ENCODE results near the gene TTC34.

The TTC34 gene

DNA sequence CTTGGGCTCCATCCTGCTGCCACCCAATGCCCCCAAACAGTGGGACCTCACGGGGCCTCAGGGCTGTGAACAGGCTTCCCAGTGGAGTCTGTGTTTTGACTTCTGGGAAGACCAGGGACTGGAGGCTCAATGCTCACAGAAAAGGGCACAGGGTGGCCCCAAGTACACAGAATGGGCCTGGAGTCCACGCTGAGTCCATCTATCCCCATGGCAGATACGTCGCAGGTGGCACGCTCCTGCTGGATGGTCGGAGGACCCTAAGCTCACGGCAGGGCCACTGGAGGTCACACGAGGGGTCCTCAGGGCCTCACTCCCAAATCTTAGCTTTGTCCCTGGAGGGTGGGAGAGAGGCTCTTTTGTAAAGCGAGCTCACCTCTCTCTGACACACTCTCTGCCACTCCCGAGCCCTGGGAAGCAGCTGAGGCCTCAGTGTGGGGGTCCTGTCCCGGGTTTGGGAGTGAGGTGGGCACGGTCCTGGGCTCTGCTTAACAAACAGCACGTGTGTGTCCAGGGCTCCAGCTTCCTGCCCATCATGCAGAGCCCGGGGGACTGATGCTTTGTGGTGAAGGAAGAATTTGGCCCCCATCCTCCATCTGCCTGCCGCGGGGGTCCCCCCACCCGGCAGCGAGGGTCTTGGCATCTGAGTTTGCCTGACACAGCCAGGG, 27.2 kb upstream of the TTC34 start:
- DNase-seq = no peak

DNA sequence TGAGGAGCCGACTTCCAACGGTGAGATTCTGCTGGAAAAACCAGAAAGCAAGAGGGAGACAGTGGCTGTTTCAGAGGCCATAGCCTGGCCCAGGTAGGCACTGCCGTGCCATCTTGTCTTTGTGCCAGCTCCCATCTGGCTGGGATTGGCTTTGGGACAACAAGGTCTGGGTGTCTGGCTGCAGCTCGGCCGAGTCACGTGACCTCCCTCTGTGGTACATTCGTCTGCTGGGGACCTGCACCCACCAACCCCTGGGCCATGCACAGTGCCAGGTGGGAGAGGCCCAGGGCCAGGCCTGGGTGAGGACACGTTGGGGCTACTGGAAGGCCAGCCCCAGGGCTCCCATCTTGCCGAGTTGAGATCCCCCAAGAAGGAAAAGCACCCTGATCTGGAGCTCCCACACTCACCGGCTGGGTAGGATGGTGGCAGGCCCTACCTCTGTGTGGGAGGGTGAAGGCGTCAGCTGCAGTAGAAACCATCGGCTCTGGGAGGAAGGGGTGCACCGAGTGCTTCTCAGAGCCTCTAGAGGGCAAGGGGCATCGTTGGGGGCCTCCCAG, 25.3 kb upstream of the TTC34 start:
- no peak for DNase-seq

DNA sequence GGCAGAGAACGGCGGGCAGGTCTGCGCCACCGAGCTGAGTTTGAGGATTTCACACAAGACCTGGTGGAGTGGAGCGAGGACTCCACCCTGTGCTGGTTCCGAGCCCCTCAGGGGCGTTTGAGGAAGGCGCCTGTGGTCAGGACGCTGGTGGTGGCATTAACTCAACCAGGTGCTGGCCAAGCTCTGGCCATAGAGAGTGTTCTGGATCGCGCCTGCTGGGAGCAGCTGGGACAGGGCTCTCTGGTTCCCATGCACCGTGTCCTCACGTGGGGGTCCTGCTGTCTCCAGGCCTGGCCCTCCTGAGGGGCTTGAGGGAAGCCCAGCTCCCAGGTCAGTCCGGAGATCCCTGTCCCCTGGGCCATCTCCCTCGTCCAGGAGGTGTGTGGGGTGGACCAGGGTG, 24.8 kb upstream of the TTC34 start:
- DNase-seq = no peak

DNA sequence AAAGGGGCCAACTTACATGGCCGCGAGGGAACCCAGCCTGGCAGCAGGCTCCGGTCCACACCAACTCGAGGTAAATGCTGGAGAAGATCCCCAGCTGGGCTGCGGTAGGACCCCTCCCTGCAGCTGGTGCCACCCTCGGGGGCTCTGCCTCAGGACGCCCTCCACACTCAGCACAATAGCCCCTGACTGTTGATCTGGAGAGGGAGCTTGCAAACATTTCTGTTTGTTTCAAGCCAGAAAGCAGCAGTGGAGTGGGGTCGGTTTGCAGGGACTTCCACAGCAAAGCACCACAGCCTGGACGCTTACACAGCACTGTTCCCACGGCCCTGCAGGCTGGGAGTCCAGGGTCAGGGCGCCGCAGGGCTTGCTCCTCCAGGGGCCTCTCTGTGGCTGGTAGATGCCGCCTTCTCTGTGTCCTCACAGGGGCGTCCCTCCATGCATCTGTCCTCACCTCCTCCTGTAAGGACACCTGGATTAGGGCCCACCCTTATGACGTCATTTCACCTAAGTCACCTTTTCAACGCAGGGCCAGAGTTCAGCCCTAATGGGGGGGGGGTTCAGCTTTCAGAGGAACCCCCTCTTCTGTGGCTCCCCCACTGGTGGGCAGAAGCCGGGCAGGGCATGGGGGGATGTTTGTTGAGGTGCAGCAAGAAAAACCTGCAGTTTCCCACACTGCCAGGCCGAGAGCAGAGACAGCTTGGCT, 24.1 kb upstream of the TTC34 start:
- DNase-seq = no peak

DNA sequence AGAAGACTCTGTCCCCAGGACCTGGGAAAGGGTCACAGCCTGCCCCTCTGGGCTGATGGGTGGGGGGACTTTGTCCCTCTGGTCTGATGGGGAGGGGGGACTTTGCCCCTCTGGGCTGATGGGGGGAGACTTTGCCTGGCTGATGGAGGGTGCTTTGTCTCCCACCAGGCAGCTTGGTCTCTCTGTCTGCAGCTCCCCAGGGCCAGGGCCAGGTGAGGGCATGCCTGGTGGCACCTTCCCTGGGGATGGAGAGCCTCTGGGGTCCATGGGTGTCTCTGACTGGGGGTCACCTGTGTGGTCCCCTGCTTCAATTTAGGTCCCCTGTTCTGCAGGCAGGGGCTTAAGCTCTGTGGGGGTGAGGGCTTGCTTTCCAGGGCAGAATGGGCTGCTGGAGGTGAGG, 23.5 kb upstream of the TTC34 start:
- DNase-seq = no peak

DNA sequence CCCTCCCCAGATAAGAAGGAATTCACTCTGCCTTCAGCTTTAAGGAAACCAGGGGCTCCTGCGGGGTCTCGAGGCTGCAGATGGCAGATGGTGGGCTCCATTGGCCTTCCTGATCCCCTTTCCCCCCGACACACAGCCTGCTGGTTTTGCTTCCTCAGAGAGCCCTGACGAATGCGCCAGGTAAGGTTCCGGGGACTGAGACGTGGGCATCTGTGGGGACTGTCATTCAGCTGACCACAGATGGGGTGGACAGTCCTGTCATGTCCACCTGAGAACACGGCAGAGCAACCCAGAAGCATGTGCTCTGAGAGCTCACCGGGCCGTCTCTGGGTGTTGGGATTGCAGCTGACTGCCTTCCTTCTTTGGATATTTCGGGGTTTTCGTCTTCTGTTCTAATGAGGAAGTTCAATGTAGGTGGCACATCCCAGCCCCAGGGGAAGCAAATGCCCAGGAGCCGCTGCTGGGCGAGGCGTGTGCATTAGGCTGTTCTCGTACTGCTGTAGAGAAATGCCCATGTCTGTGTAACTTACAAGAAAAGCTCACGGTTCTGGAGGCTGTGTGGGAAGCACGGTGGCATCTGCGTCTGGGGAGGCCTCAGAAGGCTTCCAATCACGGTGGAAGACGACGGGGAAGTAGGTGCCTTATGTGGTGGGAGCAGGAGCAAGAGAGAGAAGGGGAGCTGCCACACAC, 22.6 kb upstream of the TTC34 start:
- no peak for DNase-seq

DNA sequence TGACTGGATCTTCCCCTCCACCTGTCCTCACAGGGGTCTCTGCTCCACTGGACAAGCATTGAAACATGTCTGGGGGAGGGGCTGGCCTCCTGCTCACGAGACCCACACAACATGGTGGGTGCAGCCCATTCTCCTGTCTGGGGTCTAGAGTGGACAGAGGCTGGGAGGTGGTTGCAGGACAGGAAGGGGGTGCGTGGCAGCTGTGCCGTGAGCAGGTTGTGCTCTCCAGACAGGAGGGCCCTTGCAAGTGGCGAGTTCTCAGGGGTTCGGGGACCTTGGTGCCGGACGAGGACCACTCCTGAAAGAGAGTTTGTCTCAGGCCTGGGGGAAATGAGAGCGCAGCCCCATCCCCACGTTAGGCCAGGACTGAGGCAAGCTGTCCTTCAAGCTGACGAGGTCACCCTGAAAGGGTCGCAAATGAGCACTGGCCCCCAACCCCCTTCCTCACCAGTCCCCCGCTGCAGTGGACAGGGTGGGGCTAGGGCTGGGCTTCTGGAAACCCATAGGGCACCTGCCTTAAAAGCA, 21.2 kb upstream of the TTC34 start:
- no peak for DNase-seq

DNA sequence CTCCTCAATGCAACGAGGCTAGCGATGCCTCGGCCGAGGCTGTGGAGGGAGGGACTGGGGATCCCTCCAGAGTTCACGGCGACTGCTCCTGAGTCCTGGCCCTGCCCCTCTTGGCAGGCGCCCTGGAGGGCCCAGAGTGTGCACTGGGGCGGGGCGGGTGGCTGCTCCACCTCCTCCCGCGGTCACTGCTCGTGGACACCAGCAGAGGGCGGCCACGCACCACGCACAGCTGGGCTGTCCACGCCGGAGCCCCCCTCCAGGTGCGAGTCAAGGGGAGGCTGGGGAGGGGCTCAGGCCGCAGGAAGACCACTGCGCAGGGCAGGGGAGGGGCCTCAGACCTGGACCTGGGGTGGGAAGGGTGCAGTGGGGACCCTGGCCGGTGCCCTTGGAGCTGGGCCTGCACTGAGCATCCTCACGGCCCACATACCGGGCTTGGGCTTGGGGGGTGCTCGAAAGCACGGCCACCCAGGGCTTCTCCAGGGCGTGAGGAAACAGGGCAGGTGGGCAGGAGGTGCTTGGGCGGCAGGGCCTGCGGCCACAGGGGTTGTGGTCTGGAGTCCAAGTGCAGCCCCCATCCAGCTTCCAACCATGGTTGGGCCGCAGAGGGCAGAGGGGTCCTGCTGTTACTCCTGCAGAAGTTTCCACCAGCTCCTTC, 20.6 kb upstream of the TTC34 start:
- DNase-seq = peak; percentile 50

DNA sequence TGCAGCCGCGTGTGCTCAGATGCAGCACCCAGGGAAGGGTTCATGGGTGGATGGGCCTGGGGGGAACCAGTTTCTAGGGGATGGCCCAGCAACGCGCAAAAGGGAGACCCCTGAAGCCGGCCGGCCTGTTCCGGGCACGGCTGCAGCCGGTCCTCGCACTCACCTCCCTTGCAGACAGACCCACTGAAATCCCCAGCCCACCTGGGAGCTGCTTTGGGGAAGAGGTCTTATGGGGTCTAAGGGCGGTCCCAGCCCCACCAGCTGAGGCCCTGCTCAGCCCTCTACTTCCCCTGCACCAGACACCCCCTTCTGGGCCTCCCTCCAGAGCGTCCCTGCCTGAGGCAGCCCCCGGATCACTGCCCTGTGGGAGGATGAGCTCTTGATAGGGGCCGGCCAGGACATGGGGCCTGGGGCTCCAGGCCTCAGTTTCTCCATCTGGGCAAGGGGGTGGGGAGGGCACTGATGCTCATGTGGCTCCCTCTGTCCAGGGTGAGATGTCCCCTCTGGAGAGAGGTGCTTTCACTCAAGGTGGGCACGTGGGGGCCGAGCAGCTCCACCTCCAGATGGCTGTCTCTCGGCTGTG, 20.0 kb upstream of the TTC34 start:
- DNase-seq = peak; percentile 31

DNA sequence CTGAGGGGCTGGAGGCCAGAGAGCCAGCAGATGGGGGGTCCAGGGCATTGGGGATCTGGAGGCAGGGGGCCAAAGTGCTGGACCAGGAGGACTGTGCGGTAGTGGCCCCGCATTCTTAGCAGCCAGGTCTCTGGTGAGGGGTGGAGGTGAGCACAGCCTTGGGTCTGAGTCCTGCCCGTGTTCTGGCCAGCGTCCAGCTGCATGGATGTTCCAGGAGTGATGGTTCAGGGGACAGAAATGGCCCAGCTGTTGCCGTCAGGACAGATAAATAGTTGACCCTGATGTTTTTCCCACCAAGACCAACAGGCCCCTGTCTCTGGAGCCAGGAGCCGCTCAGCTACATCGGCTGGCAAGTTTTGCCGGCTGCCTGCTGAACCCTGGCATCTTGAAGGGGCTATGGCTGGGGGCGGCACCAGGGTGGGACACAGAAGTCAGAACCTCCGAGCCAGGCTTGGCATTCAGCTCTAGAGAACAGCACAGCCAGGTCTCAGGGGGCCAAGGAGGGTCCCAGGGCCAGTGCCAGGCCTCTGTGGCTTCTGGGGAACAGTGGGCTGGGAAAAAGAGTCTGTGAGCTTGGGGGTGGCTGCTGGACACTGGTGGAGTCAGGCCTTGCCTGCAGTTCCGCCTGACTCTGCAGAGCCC, 19.4 kb upstream of the TTC34 start:
- no peak for DNase-seq

DNA sequence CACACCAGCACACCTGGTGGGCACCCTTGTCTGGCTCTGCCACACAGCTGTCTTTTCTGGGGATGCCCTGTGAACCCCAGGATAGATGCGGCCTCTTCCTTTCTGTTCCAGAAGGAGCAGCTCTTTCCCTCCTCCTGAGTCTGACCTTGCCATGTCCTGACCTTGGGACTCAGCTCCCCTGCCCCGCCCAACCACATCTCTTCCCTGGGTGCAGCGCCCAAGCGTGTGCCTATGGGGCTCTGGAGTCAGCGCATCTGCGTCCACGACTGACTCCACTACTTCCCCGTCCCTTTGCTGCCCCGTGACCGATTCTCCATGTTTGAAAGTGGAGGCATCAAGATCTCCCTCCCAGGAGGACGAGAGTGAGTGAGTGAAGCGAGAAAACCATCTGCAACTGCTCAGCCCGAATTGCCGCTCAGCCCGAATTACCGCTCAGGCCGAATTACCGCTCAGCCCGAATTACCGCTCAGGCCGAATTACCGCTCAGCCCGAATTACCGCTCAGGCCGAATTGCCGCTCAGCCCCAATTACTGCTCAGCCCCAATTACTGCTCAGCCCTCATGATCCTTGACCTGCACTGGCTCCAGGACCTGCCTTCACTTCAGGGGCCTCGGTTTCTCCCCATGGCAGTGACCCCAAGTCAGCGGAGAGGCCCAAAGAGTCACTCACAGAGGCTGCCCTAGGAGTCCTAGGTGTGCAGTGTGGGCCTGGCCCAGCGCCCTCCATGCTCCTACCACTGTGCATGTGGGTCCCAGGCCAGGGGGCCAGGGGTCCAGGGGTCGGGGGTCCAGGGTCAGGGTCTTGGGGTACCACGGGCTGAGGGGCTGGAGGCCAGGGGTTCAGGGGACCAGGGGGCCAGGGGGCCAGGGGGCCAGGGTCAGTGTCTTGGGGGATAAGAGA, 18.6 kb upstream of the TTC34 start:
- DNase-seq = no peak

DNA sequence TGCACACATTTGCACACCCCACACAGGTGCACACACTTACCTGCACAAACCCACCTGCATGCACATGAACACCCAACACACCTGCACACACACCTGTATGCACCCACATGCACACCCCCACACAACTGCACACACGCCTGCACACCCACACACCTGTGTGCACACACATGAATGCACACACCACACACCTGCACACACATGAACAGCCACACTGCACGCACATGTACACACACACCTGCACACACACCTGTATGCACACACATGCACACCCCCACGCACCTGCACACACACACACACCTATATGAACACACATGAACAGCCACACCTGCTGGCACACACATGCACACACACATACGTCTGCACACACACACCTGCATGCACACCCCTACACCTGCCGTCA, 17.9 kb upstream of the TTC34 start:
- DNase-seq = no peak

DNA sequence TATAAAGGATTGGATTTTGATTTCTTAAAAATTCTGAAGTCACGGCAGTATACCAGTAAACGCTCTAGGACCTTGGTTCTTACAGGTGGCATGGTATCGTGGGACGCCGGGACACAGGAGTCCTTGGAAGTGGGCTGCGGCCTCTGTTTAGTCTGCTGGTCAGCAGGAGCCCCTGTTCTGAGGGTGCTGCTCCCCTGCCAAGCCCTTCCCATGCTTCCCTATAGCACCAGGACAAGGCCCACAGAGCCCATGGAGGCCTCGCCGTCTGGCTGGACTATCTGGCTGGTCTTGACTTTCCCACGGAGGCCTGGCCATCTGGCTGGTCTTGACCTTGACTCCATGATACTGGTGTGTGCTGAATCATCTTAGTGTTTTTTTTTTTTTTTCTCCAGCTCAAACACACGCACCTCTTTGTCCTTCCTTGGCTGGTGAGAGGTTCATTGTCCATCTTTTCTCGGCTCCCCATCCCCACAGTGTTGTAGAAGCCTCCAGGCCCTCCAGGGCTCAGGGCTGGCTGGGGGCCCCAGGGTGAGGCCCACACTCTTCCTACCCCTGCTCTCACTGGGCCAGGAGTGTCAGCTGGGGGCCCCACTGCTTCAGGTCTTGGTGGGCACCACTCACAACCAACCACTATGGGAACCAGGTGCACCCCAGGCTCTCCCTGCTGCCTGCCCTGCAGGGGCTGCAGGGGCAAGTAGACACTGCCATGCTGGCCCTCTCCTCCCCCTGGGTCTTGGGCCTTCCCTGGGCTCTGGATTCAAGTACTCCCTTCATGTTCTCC, 16.5 kb upstream of the TTC34 start:
- no peak for DNase-seq

DNA sequence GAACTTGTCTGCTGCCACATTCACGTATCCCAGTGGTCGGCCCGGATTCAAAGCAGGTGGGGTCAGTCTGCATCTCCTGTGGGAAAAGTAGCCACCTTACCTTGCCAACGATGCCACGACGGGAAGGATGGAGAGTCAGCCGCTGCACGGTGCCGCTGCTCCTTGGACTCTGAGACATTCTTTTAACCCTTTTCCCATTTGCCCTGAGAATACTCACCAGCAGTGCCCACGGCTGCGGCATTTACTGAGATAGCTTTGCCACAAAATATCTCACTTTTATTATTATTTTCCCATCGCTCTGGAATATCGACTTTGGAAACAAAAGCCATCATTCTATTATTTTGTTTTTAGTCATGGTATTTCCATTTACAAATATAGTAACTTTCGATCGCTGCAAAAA, 15.3 kb upstream of the TTC34 start:
- DNase-seq = no peak

DNA sequence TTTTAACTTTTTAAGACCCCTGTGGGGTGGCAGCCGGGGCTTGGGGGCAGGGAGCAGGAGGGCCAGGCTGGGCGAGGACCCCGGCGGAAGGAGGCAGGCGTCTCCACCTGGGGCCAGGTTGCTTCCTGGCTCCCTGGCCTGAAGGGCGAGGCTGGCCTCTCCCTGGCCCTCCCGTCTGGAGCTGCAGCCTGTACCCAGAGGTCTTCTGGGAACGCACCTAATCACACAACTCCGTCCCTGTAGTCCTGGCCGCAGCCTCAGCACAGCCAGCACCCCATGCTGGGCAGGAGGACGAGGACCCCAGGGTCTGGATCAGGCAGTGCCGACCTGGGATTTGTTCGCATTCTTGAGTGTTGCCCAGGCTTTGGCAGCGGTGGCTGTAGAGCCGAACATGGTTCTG, 14.1 kb upstream of the TTC34 start:
- no peak for DNase-seq

DNA sequence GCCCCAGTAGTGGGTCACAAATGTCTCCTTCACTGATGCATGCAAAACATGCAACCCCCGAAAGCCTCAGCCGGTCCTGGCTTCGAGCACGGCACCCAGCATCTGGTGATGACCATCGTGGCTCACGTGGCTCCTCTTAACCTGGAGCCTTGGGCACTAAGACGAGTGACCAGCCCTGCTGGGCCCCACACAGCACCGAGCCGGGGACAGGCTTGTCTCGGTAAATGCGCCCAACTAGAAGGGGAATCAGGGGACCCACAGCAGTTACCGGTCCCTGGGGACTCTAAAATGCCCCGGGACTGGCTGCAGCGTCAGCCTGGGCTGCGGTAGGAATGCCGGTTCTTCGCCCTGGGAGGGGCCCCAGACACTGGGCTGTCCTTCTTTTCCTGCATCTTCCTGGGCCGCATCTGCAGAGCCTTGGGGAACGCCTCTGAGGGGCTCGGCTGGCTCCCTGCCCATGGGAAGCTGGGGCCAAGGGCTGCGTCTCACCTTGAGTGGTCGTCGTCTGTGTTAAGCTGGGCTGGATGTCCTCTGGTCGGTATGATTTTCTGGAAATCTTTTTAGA, 13.1 kb upstream of the TTC34 start:
- no peak for DNase-seq

DNA sequence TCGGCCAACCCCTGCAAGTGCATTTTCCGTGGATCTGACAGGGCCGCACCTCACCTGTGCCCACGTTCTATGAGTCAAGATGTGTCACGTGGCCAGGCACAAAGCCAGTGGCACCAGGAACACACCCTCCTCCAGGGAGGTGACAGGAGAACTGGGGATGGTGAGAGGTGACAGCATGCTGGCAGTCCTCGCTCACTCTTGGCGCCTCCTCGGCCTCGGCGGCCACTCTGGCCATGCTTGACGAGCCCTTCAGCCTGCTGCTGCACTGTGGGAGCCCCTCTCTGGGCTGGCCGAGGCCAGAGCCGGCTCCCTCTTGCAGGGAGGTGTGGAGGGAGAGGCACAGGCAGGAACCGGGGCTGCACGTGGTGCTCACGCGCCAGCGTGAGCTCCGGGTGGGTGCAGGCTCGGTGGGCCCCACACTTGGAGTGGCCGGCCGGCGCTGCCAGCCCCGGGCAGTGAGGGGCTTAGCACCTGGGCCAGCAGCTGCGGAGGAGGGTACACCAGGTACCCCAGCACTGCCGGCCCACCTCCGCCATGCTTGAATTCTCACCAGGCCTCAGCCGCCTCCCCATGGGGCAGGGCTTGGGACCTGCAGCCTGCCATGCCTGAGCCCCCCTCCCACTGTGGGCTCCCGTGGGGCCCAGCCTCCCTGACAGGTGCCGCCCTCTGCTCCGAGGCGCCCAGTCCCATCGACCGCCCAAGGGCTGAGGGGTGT, 11.6 kb upstream of the TTC34 start:
- DNase-seq = no peak

DNA sequence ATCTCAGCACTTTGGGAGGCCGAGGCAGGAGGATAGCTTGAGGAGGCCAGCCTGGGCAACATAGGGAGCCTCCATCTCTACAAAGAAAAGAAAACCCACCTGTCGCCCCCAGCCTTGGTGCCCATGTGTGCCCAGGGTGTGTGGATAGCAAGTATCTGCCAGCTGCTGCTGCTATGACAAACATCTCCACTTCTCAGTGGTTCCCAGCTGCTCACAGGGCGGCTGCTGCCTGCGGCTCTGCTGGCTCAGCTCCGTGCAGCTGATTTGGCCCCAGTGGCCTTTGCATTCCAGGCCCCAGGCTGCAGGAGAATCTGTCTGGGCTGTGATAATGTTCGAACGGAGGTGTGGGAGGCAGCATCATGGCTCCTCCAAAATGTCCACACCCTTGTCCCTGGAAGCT, 10.6 kb upstream of the TTC34 start:
- no peak for DNase-seq

DNA sequence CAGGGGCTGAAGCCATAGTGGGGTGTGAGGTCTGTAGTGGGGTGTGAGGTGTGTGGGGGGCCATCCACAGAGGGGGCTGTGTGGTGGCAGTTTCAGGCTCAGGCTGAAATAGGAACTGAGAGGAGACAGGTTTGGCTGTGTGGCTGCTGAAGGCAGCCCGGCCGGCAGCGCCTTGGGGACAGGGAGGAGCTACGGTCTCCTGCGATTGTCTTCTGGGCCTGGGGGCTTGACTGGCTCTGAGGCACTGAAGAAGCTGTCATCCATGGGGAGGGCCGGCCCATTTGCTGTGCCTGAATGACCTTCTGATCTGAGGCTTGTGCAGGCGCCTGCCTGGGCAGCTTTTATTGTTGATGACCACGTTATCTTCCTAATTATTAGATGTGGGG, 10.0 kb upstream of the TTC34 start:
- DNase-seq = no peak

Measured in right kidney (tissue), 1 donor.